SKM-1 treated with dmso at 0.1 percent for 144 hours (cell line): Measurements from ENCODE around the gene UCK2.

Experiments used
- DNase-seq: peaks from one replicate; lab custom pipeline; 2025; ENCODE audit not compliant: unreplicated experiment; lab: John Stamatoyannopoulos, UW

Gene UCK2

DNA sequence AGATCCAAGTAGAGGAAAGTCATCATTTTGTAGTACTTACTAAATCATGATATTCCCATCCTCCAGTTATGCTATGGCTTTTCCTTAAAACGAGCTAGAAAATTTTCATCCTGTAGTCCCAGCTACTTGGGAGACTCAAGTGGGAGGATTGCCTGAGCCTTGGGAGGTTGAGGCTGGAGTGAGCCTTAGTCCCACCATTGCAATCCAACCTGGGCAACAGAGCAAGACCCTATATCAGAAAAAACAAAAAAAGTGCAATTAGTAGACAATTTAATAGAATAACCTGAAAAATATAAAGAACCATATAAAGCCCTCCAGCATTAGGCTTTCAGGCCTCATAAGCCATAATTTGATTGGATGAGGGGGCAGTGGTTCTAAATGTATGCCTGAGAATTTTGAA is 6.8 kb downstream of the UCK2 start:
- no peak for DNase-seq

DNA sequence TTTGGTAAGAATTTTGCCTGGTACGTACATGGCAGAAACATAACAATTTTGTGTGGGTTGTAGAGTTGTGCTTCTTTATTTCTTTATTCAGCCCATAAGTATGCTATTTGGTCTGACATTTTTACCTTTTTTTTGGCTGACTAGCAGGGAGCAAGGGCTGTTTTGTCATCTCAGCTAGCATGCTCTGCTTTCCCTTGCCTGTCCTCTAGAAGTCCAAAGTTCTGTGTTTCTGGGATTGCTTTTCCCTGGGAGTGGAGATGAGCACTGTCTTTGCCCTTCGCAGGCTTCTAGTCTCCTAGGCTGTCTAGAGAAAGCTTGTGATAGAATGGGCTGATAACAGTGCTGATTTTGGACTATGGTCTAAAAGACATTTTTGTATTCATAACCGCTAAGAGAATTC is 7.5 kb downstream of the UCK2 start:
- DNase-seq: no peak

DNA sequence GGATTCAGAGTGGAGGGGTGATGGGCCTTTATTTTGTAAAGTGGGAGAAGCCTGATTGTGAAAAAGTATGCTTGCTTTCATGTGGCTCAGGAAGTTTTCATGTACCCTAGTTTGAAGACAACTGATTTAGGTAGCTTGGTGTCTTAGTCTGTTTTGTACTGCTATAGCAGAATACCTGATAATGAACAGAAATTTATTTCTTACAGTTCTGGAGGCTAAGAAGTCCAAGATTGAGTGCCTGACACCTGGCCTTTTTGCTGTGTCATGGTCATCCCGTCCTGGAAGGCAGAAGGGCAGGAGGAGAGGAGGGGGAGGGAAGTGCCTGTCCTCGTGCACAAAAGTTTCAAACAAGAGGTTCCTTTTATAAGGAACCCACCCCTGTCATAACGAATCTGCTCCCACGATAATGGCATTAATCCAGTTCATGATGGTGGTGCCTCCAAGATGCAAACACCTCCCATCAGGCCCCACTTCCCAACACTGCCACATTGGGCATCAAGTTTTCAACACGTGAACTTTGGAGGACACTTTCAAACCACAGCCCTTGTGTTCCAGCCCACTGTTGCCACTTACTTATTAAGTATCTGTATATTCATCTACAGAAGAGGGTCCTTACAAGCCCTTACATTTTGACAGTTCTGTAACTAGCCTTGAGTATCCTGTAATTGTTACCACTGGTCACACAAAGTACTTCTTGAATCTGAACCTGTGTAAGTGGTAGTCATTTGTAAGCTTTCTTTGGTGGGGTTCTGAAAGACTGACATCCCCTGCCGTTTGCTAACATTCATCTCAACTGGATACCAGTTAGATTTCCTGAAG is 9.5 kb downstream of the UCK2 start:
- DNase-seq: no peak

DNA sequence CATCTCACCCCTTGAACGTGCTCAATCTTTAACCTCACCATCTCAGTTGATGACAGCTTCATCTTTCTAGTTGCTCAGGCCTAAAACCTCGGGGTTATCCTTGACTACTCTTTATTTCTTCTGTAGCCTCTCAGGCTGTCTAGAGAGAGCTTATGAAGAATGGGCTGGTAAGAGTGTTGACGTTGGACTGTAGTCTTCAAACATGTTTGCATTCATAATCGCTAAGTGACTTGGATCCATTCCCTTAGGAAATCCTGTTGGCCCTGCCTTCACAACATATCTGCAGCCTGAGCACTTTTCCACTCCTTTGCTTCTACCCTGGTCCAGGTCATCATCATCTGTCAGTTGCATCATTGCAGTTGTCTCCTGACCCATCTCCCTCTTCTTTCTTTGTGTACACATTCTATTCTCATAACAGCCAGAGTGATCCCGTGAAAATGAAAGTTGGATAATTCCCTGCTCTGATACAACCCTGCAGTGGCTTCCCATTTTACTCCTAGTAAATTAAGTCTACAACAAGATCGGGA is 10.5 kb downstream of the UCK2 start:
- DNase-seq: no peak

DNA sequence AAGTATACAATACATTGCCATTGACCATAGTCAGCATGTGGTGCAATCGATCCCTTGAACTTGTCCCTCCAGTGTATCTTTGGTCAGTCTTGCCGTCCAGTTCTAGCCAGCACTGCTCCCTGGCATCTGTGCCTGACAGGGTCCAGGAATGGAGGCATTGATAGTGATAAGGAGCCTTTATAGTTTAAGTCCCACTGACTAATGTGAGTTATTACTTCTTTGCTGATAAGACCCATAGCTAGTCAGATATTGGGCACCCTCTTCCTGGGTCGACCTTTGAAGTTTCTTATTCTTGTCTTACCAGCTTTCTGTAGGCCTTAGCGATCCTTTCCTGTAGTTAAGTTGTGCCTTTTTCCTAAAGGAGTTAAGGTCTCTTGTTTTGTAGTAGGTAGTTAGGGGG is 13.0 kb downstream of the UCK2 start:
- DNase-seq: no peak

DNA sequence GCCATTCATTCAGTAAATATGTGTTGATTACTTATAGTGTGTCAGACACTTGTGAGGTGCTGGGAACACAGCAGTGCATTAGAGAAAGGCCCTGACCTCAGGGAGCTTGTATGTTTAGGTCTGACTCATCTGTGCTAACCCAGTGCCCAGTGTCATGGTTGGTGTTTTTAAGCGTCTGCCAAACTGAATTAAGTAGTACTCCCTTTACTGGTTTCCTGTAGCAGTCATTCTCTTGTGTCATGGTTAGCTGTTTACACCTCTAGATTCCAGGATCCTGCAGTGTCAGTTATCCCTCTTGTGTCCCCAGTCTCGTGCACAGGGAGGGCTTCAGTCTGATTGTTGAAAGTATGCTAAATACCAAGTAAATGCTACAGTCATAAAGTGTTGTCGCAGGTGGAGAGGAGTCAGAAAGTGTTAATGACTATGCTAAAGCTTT is 14.2 kb downstream of the UCK2 start:
- DNase-seq: no peak

DNA sequence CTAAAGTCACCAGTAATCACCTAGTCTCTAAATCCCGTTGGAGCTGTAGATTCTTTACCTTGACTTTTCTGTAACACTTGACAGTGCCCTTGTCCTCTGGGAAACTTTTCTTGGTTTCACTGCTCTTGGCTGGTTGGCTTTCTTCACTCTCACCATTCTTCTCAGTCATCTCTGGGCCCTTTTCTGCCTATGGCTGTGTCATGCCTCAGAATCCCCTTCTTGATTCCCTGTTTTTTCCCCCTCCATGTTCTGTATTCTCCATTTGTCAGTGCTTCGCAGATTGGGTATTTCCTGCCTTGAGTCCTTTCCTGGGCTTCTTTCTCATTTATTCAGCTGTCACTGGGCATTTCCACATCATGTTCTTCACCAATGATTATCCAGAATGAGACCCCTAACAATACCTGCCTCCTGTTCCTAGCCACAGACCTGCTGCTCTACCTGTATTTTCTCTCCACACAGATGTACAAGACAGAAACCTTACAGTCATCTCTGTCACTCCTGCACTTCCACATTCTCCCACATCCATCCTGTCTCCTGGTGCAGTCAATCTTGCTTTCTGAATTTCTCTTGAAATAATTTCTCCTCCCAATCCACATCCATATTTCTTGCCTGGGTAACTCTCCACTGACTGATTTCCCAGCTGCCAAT is 14.7 kb downstream of the UCK2 start:
- no peak for DNase-seq

DNA sequence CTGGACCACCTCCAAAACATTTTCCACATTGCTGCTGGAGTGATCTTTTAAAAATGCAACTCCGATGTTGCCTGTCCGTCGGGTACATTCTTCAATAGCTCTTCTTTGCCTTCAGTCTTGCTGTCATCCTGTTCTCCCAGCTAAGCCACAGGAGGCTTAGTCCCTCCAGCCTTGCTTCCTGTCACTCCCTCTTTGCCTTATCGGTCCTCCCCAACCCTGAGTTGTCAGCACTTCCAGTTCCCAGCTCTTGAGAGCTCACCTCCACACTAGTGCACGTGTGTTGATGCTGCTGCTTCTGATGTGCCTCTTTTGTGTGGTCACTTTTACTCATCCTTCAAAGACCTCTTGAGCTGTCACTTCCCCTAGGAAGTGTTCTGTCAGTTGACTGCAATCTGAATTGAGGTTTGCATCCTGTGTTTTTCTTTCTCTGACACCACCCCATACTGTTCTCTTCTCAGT is 15.3 kb downstream of the UCK2 start:
- DNase-seq: no peak

DNA sequence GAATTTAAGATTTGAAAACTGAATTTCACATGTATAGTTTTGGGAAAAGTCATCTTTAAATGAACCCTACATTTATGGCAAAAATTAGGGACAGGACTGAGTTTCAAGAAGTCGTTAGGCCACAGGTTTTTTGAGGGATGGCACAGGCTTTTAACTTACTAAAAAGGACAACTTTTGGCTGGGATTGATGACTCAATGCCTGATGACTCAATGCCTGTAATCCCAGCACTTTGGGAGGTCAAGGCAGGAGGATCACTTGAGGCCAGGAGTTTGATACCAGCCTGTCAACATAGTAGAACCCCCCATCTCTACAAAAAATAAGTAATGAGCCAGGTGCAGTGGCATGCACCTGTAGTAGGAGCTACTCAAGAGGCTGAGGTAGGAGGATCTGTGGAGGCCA is 15.9 kb downstream of the UCK2 start:
- no peak for DNase-seq

DNA sequence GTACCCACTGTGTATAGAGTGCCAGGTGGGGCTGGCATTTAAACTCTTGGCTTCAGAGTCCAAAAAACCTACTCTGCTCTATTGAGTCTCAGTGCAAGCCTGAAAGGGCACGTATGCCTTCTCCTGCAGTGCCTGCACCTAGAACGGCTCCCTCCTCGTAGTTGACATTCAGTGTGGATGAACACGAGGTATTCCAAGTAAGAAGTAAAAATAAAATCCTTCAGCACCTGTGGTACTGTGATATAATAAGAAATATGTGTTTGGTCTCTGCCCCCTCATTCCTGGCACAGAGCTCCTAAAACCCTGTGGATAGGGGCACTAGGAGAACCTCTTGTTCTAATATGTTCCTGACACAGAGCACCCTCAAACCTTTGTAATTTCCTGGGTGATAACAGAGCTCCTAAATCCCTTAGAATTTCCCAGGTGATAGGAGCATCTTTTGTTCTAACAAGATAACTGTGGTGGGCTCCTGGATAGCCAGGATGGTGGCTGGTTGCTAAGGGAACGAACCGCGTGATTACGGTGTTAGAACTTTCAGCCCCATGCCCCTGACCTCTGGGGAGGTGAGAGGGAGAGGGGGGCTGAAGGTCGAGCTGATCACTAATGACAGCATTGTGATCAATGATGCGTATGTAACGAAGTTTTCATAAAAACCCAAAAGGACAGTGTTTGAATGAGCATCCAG is 16.8 kb downstream of the UCK2 start:
- DNase-seq: no peak

DNA sequence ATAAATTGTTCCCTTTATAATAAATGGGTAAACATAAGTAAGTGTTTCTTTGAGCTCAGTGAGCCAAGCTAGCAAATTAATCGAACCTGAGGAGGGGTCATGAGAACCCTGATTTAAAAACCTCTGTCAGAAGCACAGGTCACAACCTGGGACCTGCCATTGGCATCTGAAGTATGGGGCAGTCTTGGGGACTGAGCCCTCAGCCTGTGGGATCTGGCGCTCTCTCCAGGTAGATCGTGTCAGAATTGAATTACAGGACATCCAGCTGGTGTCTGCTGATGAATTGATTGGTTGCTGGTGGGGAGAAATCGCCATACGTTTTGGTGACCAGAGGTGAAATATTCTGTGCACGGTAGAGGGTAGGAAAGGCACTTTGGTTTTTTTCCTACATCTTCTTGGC is 17.5 kb downstream of the UCK2 start:
- DNase-seq: no peak

DNA sequence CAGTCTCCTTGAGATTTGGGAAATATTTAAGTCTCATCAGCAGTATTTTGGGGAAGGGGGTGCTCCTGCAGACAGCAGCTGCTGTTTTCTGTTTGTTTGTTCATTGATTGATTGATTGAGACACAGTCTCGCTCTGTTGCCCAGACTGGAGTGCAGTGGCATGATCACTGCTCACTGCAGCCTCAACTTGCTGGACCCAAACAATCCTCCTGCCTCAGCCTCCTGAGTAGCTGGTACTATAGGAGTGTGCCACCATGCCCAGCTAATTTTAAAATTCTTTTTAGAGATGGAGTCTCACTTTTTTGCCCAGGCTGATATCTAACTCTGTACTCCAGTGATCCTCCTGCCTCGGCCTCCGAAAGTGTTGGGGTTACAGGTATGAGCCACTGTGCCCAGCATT is 18.2 kb downstream of the UCK2 start:
- no peak for DNase-seq

DNA sequence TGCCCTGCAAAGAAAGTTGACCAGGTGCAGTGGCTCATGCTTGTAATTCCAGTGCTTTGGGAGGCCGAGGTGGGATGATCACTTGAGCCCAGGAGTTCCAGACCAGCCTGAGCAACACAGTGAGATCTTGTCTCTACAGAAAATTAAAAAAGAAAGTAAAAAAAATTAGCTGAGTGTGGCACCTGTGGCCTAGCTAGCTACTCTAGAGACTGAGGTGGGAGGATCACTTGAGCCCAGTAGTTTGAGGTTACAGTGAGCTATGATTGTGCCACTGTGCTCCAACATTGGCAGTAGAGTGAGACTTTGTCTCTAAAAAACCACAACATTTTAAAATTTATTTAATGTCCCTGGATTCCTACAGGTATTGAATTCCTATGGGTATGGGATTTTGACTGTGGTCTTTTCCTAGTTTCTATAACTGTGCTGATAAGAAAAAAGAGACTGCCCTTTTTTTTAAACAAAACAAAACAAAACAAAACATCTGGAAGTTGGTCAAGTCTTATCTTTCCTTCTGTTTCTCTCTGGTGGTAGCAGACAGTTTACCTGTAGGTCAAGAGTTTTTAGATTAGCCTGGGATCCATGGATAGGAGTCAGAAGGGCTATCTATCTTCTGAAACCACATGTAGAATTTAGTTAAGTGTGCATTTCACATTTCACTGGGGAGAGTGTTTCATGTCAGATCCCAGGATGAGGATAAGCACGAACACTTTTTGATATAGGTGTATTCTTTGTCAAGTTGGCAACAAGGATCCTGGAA is 18.8 kb downstream of the UCK2 start:
- no peak for DNase-seq

DNA sequence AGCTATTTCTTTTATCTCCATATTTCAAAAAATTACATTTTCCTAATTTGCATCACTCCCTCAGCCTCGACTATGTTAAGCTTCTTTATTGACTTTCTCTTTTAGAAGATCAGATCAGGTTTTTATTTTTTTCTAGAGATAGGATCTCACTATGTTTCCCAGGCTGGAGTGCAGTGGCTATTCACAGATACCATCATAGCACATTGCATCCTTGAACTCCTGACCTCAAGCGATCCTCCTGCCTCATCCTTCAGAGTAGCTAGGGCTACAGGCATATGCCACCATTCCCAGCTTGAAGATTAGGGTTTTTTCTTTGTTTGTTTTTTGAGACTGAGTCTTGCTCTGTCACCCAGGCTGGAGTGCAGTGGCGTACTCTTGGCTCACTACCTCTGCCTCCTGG is 20.1 kb downstream of the UCK2 start:
- no peak for DNase-seq

DNA sequence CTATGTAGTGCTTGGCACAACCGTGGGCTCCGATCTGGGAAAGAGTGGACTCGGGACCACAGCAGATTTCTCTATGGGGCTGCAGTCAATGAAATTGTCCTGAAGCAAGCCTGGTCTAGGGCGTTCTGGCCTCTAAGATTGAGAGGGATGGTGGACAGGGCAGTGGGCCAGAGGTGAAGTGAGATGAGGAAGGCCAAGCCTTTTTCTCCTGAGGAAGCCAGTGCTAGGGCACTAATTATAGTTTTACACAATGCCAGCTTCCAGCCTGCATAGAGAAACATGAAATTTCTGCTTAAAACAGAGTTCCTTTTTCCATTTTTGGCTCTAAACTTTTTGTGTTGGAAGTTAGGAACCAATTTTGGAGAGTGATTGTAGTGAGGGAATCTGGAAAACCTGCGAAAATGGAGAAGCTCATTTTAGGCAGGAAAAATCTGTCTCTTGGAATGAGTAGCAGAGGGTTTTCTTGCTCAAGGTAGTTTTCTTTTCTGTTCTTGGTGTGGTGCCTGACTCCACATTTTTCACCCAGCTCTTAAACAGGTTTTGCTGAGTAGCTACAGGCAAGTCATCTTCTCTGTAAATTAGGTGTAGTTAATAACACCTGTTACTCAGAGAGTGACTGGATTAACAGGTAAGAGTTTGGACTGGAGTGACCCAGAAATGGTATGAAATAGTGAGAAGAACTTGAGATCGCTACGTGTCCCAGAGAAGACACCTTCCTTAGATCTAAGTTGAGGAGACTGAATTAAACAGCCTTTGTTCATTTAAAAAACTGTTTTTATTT is 22.1 kb downstream of the UCK2 start:
- no peak for DNase-seq

DNA sequence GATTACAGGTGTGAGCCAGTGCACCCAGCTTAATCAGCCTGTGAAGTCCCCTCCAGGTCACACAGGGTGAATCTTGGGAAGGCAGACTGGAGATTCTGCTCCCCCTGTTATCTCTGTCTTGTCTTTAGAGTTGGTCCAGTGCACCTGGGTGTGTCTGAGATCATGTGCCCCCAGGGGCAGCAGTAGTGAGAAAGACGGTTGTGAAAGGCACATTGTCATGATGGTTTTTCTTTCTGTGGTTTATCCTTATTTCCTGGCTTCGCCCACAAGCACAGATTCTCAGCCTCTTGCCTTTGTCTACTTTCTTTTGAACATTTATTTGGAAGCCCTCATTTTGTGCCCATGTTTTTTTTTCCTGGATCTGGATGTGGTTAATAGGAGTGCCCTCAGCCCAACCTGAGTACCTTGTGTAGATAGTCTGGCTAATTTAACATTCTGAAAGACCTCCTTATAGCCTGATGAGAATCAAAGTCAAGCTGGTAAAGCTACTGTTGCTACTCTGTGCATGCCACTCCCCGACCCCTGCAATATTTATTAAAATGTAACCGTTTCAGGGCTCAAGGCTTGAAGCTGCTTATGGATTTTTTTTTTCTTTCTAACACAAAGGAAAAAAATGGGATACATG is 23.7 kb downstream of the UCK2 start:
- peak; percentile 35 for DNase-seq

DNA sequence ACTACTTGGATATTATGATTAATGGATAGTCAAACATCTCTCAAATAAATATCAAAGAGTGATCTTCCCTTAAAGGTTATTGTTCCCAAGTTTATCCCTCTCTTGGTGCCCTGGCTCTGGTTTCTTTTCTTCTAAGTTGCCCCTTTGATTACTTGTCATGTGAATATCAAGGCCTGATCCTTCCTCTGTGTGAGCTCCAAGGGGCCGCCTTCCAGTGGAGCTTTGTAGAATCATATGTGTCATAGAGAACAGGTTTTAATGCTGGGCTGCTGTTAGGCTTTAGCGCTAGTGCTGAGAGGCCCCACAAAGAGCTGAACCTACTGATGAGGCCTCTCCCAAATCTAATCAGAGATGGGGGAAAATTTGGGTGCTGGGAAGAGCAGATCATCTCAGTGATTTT is 25.5 kb downstream of the UCK2 start:
- no peak for DNase-seq

DNA sequence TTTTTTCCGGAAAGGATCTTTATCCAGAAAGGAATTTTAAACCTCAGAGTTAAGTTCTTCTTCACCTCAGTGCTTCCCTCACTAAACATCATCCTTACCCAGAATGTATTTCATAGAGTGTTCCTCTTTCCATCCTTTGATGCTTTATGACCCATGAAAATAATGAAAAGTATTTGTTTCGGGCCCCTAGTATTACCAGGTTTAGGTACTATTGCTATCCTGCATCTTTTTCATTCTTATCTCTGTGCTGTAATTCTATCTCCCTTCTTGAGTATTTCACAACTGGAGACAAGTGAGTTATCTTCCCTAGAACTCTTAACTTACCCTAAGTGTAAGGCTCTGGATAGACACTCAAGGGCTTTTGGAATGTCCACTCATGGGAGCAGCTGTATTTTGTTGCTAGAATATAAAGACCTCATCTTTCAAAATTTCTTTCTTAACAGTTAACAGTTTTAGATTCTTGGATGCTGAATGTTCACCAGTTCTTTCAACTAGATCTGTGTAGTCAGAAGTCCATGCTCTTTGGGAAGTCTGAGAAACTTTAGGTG is 26.2 kb downstream of the UCK2 start:
- no peak for DNase-seq

DNA sequence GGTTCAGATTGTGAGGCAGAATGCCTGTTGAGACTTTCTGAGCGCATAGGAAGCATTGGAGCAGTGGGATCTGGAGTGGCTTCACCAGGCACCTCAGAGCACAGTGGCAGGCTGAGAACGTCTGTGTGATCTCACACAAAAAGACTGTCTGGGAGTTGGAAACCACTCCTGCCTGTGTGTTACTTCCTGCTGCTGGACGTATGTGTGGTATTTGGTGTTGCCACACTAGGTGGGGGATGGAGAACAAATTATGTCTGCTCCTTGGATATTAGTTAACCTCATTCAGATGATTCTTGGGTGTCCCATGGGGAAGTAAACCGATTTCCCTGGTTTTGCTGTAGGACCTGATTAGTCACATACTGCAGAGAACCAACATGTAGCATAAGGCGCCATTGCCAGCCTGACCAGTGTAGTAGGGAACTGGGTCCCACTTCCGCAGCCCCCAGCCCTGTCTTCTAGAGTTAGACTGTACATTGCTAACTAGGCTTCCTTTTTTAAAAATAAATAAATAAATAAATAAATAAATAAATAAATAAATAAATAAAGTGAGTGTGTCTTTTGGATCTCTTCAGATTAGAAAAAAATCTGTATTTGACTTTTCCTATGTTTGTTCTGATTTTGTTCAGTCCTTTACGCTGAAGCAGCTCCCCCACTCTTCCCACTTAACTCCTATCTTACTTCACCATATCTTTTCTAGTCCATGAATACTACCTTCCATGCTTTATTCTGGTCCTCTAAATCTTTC is 26.9 kb downstream of the UCK2 start:
- peak; percentile 90 for DNase-seq
